IMR-90 (cell line): ENCODE data around the gene COLEC11. TPM values are rescaled to one million over a fixed set of nuclear protein-coding genes. Genes with fewer than 3 reads are reported as not detected.
A peak's percentile ranks its signal among the peaks of the same experiment; 100 is the strongest.

Experiments used
- ATAC-seq: fragments of 200-7000 bp; cut with Tn5 transposase; 2 replicates; pipeline ENCODE4 v1.9.1; 2020; ENCODE audit warnings: low read depth, mild to moderate bottlenecking, moderate library complexity
- BruUV-seq: library from RNA; stranded (reverse); fragments of 400-500 nt; replicated peaks from 2 replicates; lab custom pipeline; 2021; lab: Mats Ljungman, UMichigan
- CTCF ChIA-PET: fragments of 300-600 bp; formaldehyde crosslinking; extraction: SDS; loops from one replicate; lab custom pipeline; 2021; ENCODE audit warnings: antibody characterized with exemption; lab: Yijun Ruan, JAX
- POLR2A ChIA-PET: fragments of 300-600 bp; sonication (Branson Sonifier 250); formaldehyde crosslinking; loops from one replicate; lab custom pipeline; 2022; ENCODE audit warnings: antibody characterized with exemption; ENCODE audit not compliant: unreplicated experiment; lab: Charles Lee
- DNase-seq: peaks from one replicate; pipeline ENCODE4 v3.0.0; 2013
- H2AFZ ChIP-seq: replicated peaks from 2 replicates; pipeline ENCODE3; 2013; ENCODE audit warnings: low read length, mild to moderate bottlenecking; ENCODE audit not compliant: poor library complexity
- H2AK5ac ChIP-seq: 2 replicates; pipeline ENCODE4 v1.6.1; 2013; ENCODE audit warnings: low read depth, low read length, inconsistent platforms
- H2AK9ac ChIP-seq: replicated peaks from 2 replicates; pipeline ENCODE3; 2013; ENCODE audit warnings: mild to moderate bottlenecking, low read depth, low read length, moderate library complexity; ENCODE audit not compliant: poor library complexity
- H2BK120ac ChIP-seq: 2 replicates; pipeline ENCODE4 v1.6.1; 2013; ENCODE audit warnings: low read depth, low read length, inconsistent platforms
- H2BK15ac ChIP-seq: 3 replicates; pipeline ENCODE4 v1.6.1; 2013; ENCODE audit warnings: low read depth, low read length, inconsistent platforms
- H2BK20ac ChIP-seq: 2 replicates; pipeline ENCODE4 v1.6.1; 2013; ENCODE audit warnings: low read depth, mild to moderate bottlenecking, inconsistent platforms, low read length, moderate library complexity
- H2BK5ac ChIP-seq: 2 replicates; pipeline ENCODE4 v1.6.1; 2013; ENCODE audit warnings: mild to moderate bottlenecking, low read depth, low read length, inconsistent platforms; ENCODE audit not compliant: poor library complexity, severe bottlenecking
- H3K14ac ChIP-seq: replicated peaks from 2 replicates; pipeline ENCODE4 v1.6.1; 2013; ENCODE audit warnings: low read depth, low read length, inconsistent platforms
- H3K18ac ChIP-seq: 2 replicates; pipeline ENCODE4 v1.6.1; 2013; ENCODE audit warnings: low read depth, low read length, control low read depth
- H3K23ac ChIP-seq: 2 replicates; pipeline ENCODE4 v1.6.1; 2013; ENCODE audit warnings: low read depth, low read length, inconsistent platforms
- H3K27ac ChIP-seq: 2 replicates; pipeline ENCODE4 v1.5.1; 2013; ENCODE audit warnings: mild to moderate bottlenecking, control low read depth, low read length; ENCODE audit not compliant: insufficient read depth
- H3K27me3 ChIP-seq: 2 replicates; pipeline ENCODE4 v1.6.1; 2013; ENCODE audit warnings: low read length; ENCODE audit not compliant: control insufficient read depth, insufficient read depth
- H3K36me3 ChIP-seq: 2 replicates; pipeline ENCODE4 v1.6.1; 2013; ENCODE audit warnings: low read length, mixed read lengths; ENCODE audit not compliant: control insufficient read depth, insufficient read depth
- H3K4ac ChIP-seq: 2 replicates; pipeline ENCODE4 v1.6.1; 2013; ENCODE audit warnings: low read depth, low read length, inconsistent platforms
- H3K4me1 ChIP-seq: 2 replicates; pipeline ENCODE4 v1.6.1; 2013; ENCODE audit warnings: low read length, mixed read lengths; ENCODE audit not compliant: control insufficient read depth, insufficient read depth
- H3K4me2 ChIP-seq: 2 replicates; pipeline ENCODE4 v1.6.1; 2013; ENCODE audit warnings: low read depth, mild to moderate bottlenecking, control low read depth, low read length, moderate library complexity
- H3K4me3 ChIP-seq: 2 replicates; pipeline ENCODE4 v1.5.1; 2013; ENCODE audit warnings: low read depth, mild to moderate bottlenecking, control low read depth, low read length, moderate library complexity; ENCODE audit not compliant: insufficient read depth
- H3K56ac ChIP-seq: 2 replicates; pipeline ENCODE4 v1.6.1; 2013; ENCODE audit warnings: low read length, inconsistent platforms; ENCODE audit not compliant: insufficient read depth; ENCODE audit errors: extremely low read depth
- H3K79me1 ChIP-seq, 2 experiments: 2 replicates each; pipeline ENCODE4 v1.6.1; 2013; ENCODE audit warnings: low read length in 2 of 2, inconsistent platforms in 1 of 2, low read depth in 1 of 2
- H3K9ac ChIP-seq: 2 replicates; pipeline ENCODE4 v1.6.1; 2013; ENCODE audit warnings: low read depth, low read length, control low read depth
- H3K9me1 ChIP-seq: 2 replicates; pipeline ENCODE4 v1.6.1; 2013; ENCODE audit warnings: low read length, inconsistent platforms; ENCODE audit not compliant: insufficient read depth
- H3K9me3 ChIP-seq: 2 replicates; pipeline ENCODE4 v1.6.1; 2013; ENCODE audit warnings: low read length; ENCODE audit not compliant: control insufficient read depth, insufficient read depth
- H4K20me1 ChIP-seq: 2 replicates; pipeline ENCODE4 v1.6.1; 2013; ENCODE audit warnings: low read length, inconsistent platforms; ENCODE audit not compliant: insufficient read depth
- H4K5ac ChIP-seq: 2 replicates; pipeline ENCODE4 v1.6.1; 2013; ENCODE audit warnings: mild to moderate bottlenecking, low read depth, low read length, control low read depth
- H4K8ac ChIP-seq, 2 experiments: 2 replicates each; pipeline ENCODE4 v1.6.1; 2013; ENCODE audit warnings: low read depth in 2 of 2, low read length in 2 of 2, control low read depth in 1 of 2, inconsistent platforms in 1 of 2
- H4K91ac ChIP-seq: 2 replicates; pipeline ENCODE4 v1.6.1; 2013; ENCODE audit warnings: low read depth, low read length, inconsistent platforms; ENCODE audit not compliant: insufficient read depth
- MAFK ChIP-seq: IDR thresholded peaks from 2 replicates; pipeline ENCODE4 v1.6.1; 2012; ENCODE audit warnings: low read depth, low read length, improper control_type of control experiment
- SMC3 ChIP-seq: fragments of 150-350 bp; IDR thresholded peaks from 2 replicates; pipeline ENCODE4 v1.6.1; 2016; ENCODE audit warnings: low read depth, mild to moderate bottlenecking, antibody characterized with exemption, low read length, moderate library complexity
- USF2 ChIP-seq: fragments of 150-350 bp; IDR thresholded peaks from 2 replicates; pipeline ENCODE4 v1.6.1; 2017; ENCODE audit warnings: mild to moderate bottlenecking, antibody characterized with exemption, low read length, low read depth
- WGBS, 2 experiments: methylation state at CpG; one replicate each; pipeline versions ENCODE4 v1.1.5 to v1.1.7; 2013; ENCODE audit warnings: missing lambda C conversion rate in 2 of 2; ENCODE audit not compliant: insufficient read length in 1 of 2; ENCODE audit errors: extremely low coverage in 2 of 2; 5-methylcytosine and 5-hydroxymethylcytosine counted together
- dilution Hi-C: fragments of 300-500 bp; cut with HindIII; formaldehyde crosslinking; loops from one replicate; pipeline ENCODE4 v1.14.3; 2018; ENCODE audit warnings: low sequenced_read_pairs; ENCODE audit not compliant: unreplicated experiment
- in situ Hi-C: fragments of 300-500 bp; cut with MboI; formaldehyde crosslinking; loops from 3 replicates; pipeline ENCODE4 v1.14.3; 2019; ENCODE audit warnings: low sequenced_read_pairs, inconsistent platforms, mixed read lengths
- intact Hi-C: fragments of 100-400 bp; cut with micrococcal nuclease; formaldehyde crosslinking; loops from 2 replicates; pipeline ENCODE4 v1.10.0; 2022
- polyA plus RNA-seq, 3 experiments: library from polyadenylated mRNA; depleted of rRNA; stranded (reverse); fragments of >200 nt; gene quantifications; 2 replicates each; pipeline ENCODE4 v1.2.3, GENCODE V29; 2012; ENCODE audit warnings: low replicate concordance in 1 of 3
- total RNA-seq: library from RNA; depleted of rRNA; stranded (reverse); fragments of >200 nt; gene quantifications from 2 replicates; pipeline ENCODE4 v1.2.3, GENCODE V29; 2012

COLEC11 gene
- total and polyA plus RNA-seq, 2 of the 4 experiments (the other 2 are of a cell fraction) = under 0.01 to 0.24 TPM

- no peaks in the 10 kb centered on the region; a peak in 1 of 4 replicates for H3K79me1 ChIP-seq
- H3K14ac ChIP-seq = peak overlapping the region; percentile 51
- H3K56ac ChIP-seq = no peak overlapping the region
- peak overlapping the region; percentile 68 for H2AFZ ChIP-seq
- H2BK20ac ChIP-seq = peak overlapping the region; percentile 47; the same call in 1 of the 2 replicates
- CTCF ChIA-PET = no interaction called here
- peak overlapping the region; percentile 51 for H2AK9ac ChIP-seq
- intact Hi-C loops (no loop called here), dilution Hi-C loops (no loop called here), in situ Hi-C loops (no loop called here)
- H2BK120ac ChIP-seq = peak overlapping the region; percentile 68; the same call in 1 of the 2 replicates
- peaks cover 3% of the 10 kb centered on the region; the same call in 1 of the 2 replicates for H3K9me3 ChIP-seq
- 83% methylated on average over 12 of the region's 25 CpGs; no CpG with 5 or more reads in 1 of the 2 experiments for WGBS, 2 experiments
- ATAC-seq (peak; percentile 77), DNase-seq (no peak)
- H3K23ac ChIP-seq = no peak overlapping the region
- peak overlapping the region; percentile 58; the same call in 2 of the 3 replicates for H2BK15ac ChIP-seq
- H4K5ac ChIP-seq = no peak overlapping the region; the same call in 1 of the 2 replicates
- H3K4ac ChIP-seq = peak overlapping the region; percentile 73
- peak overlapping the region; percentile 80; the same call in 1 of the 2 replicates for H3K27ac ChIP-seq
- TF ChIP-seq MAFK = no peak
- TF ChIP-seq USF2 = no peak
- TF ChIP-seq SMC3 = no peak
- no peak overlapping the region; a peak in 1 of 4 replicates for H4K8ac ChIP-seq
- no peak overlapping the region for H3K4me2 ChIP-seq
- peaks cover 16% of the 10 kb centered on the region for H3K9me1 ChIP-seq
- no TSS peak for BruUV-seq
- no peak overlapping the region for H2BK5ac ChIP-seq
- peak overlapping the region; percentile 26; the same call in 1 of the 2 replicates for H3K18ac ChIP-seq
- peak overlapping the region; percentile 93 for H2AK5ac ChIP-seq
- no peak overlapping the region; the same call in 1 of the 2 replicates for H3K9ac ChIP-seq
- H3K27me3 ChIP-seq = no peaks in the 10 kb centered on the region
- POLR2A ChIA-PET = interaction anchor here (0.5 kb wide), 1 partner anchor 46 kb away, joined by 3 read pairs; no protein-coding TSS in a partner anchor
- no peak overlapping the region for H3K4me3 ChIP-seq
- H3K36me3 ChIP-seq = no peaks in the 10 kb centered on the region
- H3K4me1 ChIP-seq = peaks cover 15% of the 10 kb centered on the region; the same call in 1 of the 2 replicates
- H4K91ac ChIP-seq = peak overlapping the region; percentile 45; the same call in 1 of the 2 replicates
- H4K20me1 ChIP-seq = no peaks in the 10 kb centered on the region
Measured at GRCh38 chr2:3626812-3627499, 32.0 kb downstream of the COLEC11 start.
